Esophagus muscularis mucosa (tissue), 4 donors: ENCODE measurements around the gene EMILIN1.

Source experiments
- CTCF ChIP-seq, 3 experiments: fragments of 200-600 bp in 2 of 3; fragments of 450-650 bp in 1 of 3; sonication (generic) in 2 of 3; IDR thresholded peaks; one replicate each; pipeline ENCODE4 v1.5.1; 2017 to 2019; ENCODE audit warnings: antibody characterized with exemption in 3 of 3, mild to moderate bottlenecking in 2 of 3, moderate library complexity in 1 of 3
- EP300 ChIP-seq: sonication (generic); formaldehyde crosslinking; IDR thresholded peaks from one replicate; pipeline ENCODE4 v1.6.1; 2017; ENCODE audit warnings: antibody characterized with exemption
- POLR2A ChIP-seq: fragments of 450-650 bp; IDR thresholded peaks from one replicate; pipeline ENCODE4 v1.6.1; 2017; ENCODE audit warnings: antibody characterized with exemption, moderate library complexity, mild to moderate bottlenecking, low read depth

- TF ChIP-seq CTCF (IDR thresholded peaks at IDR 0.05) (no peak), POLR2A (no peak), EP300 (no peak)
Measured at GRCh38 chr2:27067385-27067784, 11.0 kb upstream of the EMILIN1 start.
